ENCODE data around the gene ZBTB16. TPM values are rescaled to one million over a fixed set of nuclear protein-coding genes. Genes with fewer than 3 reads are reported as not detected.

The ZBTB16 gene
- total RNA-seq, 2 donors from 2014 or later, result 2.0 to 13.7 TPM

GRCh38 chr11:114262681-114263512, 203.4 kb downstream of the ZBTB16 start:
- H3K9me3 ChIP-seq, result no peaks in the 10 kb centered on the region
- no peaks in the 10 kb centered on the region for H3K27me3 ChIP-seq
- H3K36me3 ChIP-seq, result no peaks in the 10 kb centered on the region
- DNase-seq, result no peak
- H3K4me3 ChIP-seq, result no peak overlapping the region
- intact Hi-C loops (cut with DNase I), result loop anchor here (5.0 kb wide), 2 partner anchors 226 to 456 kb away; no protein-coding TSS in a partner anchor
- no peak overlapping the region for H3K9ac ChIP-seq (ENCODE audit: low read depth in 2 of 2, low read length in 2 of 2)
- H3K27ac ChIP-seq, result no peak overlapping the region
- TF ChIP-seq CTCF (IDR thresholded peaks at IDR 0.05), result peak; percentile 54
- no peaks in the 10 kb centered on the region for H3K4me1 ChIP-seq

- H3K9ac ChIP-seq (ENCODE audit: low read depth in 2 of 2, low read length in 2 of 2), result no peak overlapping the region
- H3K9me3 ChIP-seq, result no peaks in the 10 kb centered on the region
- H3K27ac ChIP-seq, result no peak overlapping the region
- TF ChIP-seq CTCF (IDR thresholded peaks at IDR 0.05), result no peak
- no peaks in the 10 kb centered on the region for H3K36me3 ChIP-seq
- no peaks in the 10 kb centered on the region for H3K27me3 ChIP-seq
- H3K4me1 ChIP-seq, result no peaks in the 10 kb centered on the region
- no peak for DNase-seq
- H3K4me3 ChIP-seq, result no peak overlapping the region
- intact Hi-C loops (cut with DNase I), result loop anchor here (5.0 kb wide), 2 partner anchors 226 to 456 kb away; no protein-coding TSS in a partner anchor
Observed at GRCh38 chr11:114263513-114264170, 204.1 kb downstream of the ZBTB16 start.

- Histone ChIP-seq H3K9me3 (no peaks in the 10 kb centered on the region), H3K27ac (no peak overlapping the region), H3K27me3 (no peaks in the 10 kb centered on the region), H3K4me1 (no peaks in the 10 kb centered on the region), H3K36me3 (no peaks in the 10 kb centered on the region), H3K4me3 (no peak overlapping the region), H3K9ac (ENCODE audit: low read depth in 2 of 2, low read length in 2 of 2) (no peak overlapping the region)
- intact Hi-C loops (cut with DNase I), result loop anchor here (5.0 kb wide), 2 partner anchors 227 to 457 kb away; no protein-coding TSS in a partner anchor
- no peak for DNase-seq
- TF ChIP-seq CTCF (IDR thresholded peaks at IDR 0.05), result no peak
Observed at GRCh38 chr11:114264381-114264780, 204.9 kb downstream of the ZBTB16 start.

- H3K27me3 ChIP-seq, result no peaks in the 10 kb centered on the region
- H3K9ac ChIP-seq (ENCODE audit: low read depth in 2 of 2, low read length in 2 of 2), result no peak overlapping the region
- H3K9me3 ChIP-seq, result no peaks in the 10 kb centered on the region
- TF ChIP-seq CTCF (IDR thresholded peaks at IDR 0.05), result no peak
- DNase-seq, result no peak
- H3K4me3 ChIP-seq, result no peak overlapping the region
- H3K4me1 ChIP-seq, result no peaks in the 10 kb centered on the region
- intact Hi-C loops (cut with DNase I), result no loop called here
- no peaks in the 10 kb centered on the region for H3K36me3 ChIP-seq
- H3K27ac ChIP-seq, result no peak overlapping the region
Observed at GRCh38 chr11:114265122-114265878, 205.8 kb downstream of the ZBTB16 start.

- DNase-seq, result no peak
- no peak overlapping the region for H3K9ac ChIP-seq (ENCODE audit: low read depth in 2 of 2, low read length in 2 of 2)
- TF ChIP-seq CTCF (IDR thresholded peaks at IDR 0.05), result no peak
- no peaks in the 10 kb centered on the region for H3K9me3 ChIP-seq
- no peaks in the 10 kb centered on the region for H3K36me3 ChIP-seq
- no peak overlapping the region for H3K27ac ChIP-seq
- intact Hi-C loops (cut with DNase I), result no loop called here
- H3K4me1 ChIP-seq, result no peaks in the 10 kb centered on the region
- no peaks in the 10 kb centered on the region for H3K27me3 ChIP-seq
- no peak overlapping the region for H3K4me3 ChIP-seq
Observed at GRCh38 chr11:114269498-114269897, 210.0 kb downstream of the ZBTB16 start.
